A673 (cell line): Measurements from ENCODE around the gene RBBP7. TPM values are rescaled to one million over a fixed set of nuclear protein-coding genes. Genes with fewer than 3 reads are reported as not detected.
A peak's percentile ranks its signal among the peaks of the same experiment; 100 is the strongest.

Source experiments
- BruUV-seq: library from RNA; stranded (reverse); fragments of 400-500 nt; replicated peaks from 2 replicates; lab custom pipeline; 2021; lab: Mats Ljungman, UMichigan
- CTCF ChIA-PET: fragments of 300-600 bp; sonication (Branson Sonifier 250); formaldehyde crosslinking; loops from one replicate; lab custom pipeline; 2022; ENCODE audit warnings: antibody characterized with exemption; lab: Charles Lee
- POLR2A ChIA-PET: fragments of 300-600 bp; sonication (Branson Sonifier 250); formaldehyde crosslinking; loops from one replicate; lab custom pipeline; 2022; ENCODE audit warnings: antibody characterized with exemption; ENCODE audit not compliant: low non-redundant PET; lab: Charles Lee
- DNase-seq: peaks from one replicate; pipeline ENCODE4 v3.0.0-alpha.2; 2015; ENCODE audit warnings: low spot score
- H3K27ac ChIP-seq: fragments of 200-600 bp; sonication (generic); 2 replicates; pipeline ENCODE4 v1.5.1; 2016; ENCODE audit warnings: mixed run types, low read depth, mild to moderate bottlenecking, mixed read lengths, antibody characterized with exemption, low read length; ENCODE audit not compliant: poor library complexity, severe bottlenecking
- H3K27me3 ChIP-seq: fragments of 200-600 bp; sonication (generic); replicated peaks from 2 replicates; pipeline ENCODE4 v1.6.1; 2017; ENCODE audit warnings: mixed run types, low read depth, mild to moderate bottlenecking, mixed read lengths, antibody characterized with exemption, low read length; ENCODE audit not compliant: insufficient read depth, poor library complexity
- H3K36me3 ChIP-seq: fragments of 200-600 bp; sonication (generic); 2 replicates; pipeline ENCODE4 v1.6.1; 2016; ENCODE audit warnings: mixed run types, mild to moderate bottlenecking, mixed read lengths, antibody characterized with exemption, low read length; ENCODE audit not compliant: insufficient read depth, poor library complexity, severe bottlenecking
- H3K4me1 ChIP-seq: fragments of 200-600 bp; sonication (generic); 2 replicates; pipeline ENCODE4 v1.6.1; 2017; ENCODE audit warnings: mixed run types, mild to moderate bottlenecking, mixed read lengths, antibody characterized with exemption, low read length; ENCODE audit not compliant: insufficient read depth, poor library complexity, severe bottlenecking
- H3K4me3 ChIP-seq: fragments of 200-600 bp; sonication (generic); 2 replicates; pipeline ENCODE4 v1.5.1; 2016; ENCODE audit warnings: low read depth, mixed run types, mild to moderate bottlenecking, mixed read lengths, low read length; ENCODE audit not compliant: poor library complexity, severe bottlenecking
- H3K9me3 ChIP-seq: fragments of 200-600 bp; sonication (generic); 2 replicates; pipeline ENCODE4 v1.6.1; 2016; ENCODE audit warnings: mixed run types, low read depth, mild to moderate bottlenecking, mixed read lengths, antibody characterized with exemption, low read length; ENCODE audit not compliant: poor library complexity, severe bottlenecking
- CTCF ChIP-seq: fragments of 300-800, 200-600 bp; sonication (generic); conservative IDR thresholded peaks from 2 replicates; pipeline ENCODE4 v1.5.1; 2017; ENCODE audit warnings: low read depth, mild to moderate bottlenecking, antibody characterized with exemption, low read length, moderate library complexity, mixed read lengths
- EZH2 ChIP-seq: fragments of 200-600 bp; sonication (generic); IDR thresholded peaks from 2 replicates; pipeline ENCODE4 v1.6.1; 2017; ENCODE audit warnings: borderline replicate concordance, low read depth, mild to moderate bottlenecking, mixed read lengths, antibody characterized with exemption, low read length; ENCODE audit not compliant: poor library complexity, severe bottlenecking
- intact Hi-C: fragments of 100-400 bp; cut with micrococcal nuclease; formaldehyde crosslinking; loops from one replicate; pipeline ENCODE4 v1.10.0; 2022; ENCODE audit not compliant: unreplicated experiment
- total RNA-seq: library from RNA; stranded (reverse); gene quantifications from 2 replicates; pipeline ENCODE4 v1.2.3, GENCODE V29; 2021

The RBBP7 gene
- total RNA-seq, 1 experiment from 2014 or later = 125 TPM

DNA sequence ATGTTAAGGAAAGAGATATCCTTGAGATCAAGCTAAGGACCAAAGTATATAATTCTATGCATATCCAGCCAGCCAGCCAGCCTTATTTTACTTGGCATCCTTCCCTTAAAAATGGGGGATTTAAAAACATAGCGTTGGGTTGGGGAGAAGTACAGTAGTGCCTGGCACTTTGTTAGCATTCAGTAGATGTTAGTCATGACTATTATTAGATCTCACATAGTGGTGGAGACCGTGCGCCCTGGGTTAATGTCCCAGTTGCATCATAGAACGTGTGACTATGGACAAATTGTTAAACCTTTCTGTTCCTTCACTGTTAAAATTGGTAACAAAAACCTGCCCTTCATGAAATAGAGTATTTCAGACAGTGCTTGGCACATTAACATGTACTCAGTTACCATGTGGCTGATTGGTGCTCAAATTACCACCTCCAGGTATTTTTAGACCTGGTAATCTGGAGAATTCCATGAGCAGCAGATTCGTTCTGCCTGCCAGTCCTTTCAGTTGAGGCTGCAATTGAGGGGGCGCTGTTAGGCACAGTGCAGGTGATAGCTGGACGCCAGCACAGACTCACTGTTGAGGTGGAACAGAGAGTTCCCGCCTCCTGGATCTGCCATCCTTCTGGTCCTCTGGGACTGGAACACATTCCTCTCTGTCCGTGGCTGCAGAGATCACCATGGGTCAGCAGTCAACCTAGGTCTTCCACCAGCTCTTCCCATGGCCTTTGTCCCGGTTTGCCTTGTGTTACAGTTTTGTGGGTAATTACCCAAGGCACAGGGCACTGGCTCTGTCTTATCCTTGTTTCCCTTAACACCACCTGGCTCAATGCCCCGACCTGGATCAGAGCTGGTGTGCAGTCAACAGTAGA lies 31.7 kb downstream of the RBBP7 start:
- ChIA-PET CTCF (no interaction called here), POLR2A (no interaction called here)
- H3K4me1 ChIP-seq = peaks cover 15% of the 10 kb centered on the region
- H3K4me3 ChIP-seq = no peak overlapping the region
- peaks cover 15% of the 10 kb centered on the region for H3K36me3 ChIP-seq
- no peaks in the 10 kb centered on the region for H3K27me3 ChIP-seq
- intact Hi-C loops = no loop called here
- DNase-seq = no peak
- no peak overlapping the region for H3K27ac ChIP-seq
- TF ChIP-seq CTCF (no peak), EZH2 (no peak)
- BruUV-seq = no TSS peak
- no peaks in the 10 kb centered on the region for H3K9me3 ChIP-seq

- H3K9me3 ChIP-seq = no peaks in the 10 kb centered on the region
- H3K36me3 ChIP-seq = peaks cover 30% of the 10 kb centered on the region
- TF ChIP-seq CTCF = 0 out of 2 replicates have a peak, but pooled peaks have one; percentile 40
- no peak for TF ChIP-seq EZH2
- CTCF ChIA-PET = no interaction called here
- no peak overlapping the region for H3K4me3 ChIP-seq
- DNase-seq = no peak
- intact Hi-C loops = no loop called here
- peaks cover 7% of the 10 kb centered on the region for H3K4me1 ChIP-seq
- no TSS peak for BruUV-seq
- no peak overlapping the region for H3K27ac ChIP-seq
- no peaks in the 10 kb centered on the region for H3K27me3 ChIP-seq
- POLR2A ChIA-PET = no interaction called here
These were observed 33.8 kb downstream of the RBBP7 start for GRCh38 chrX:16836371-16836770.

- BruUV-seq = no TSS peak
- ChIA-PET POLR2A (no interaction called here), CTCF (interaction anchor here (0.6 kb wide), 1 partner anchor 41 kb away, joined by 3 read pairs; no protein-coding TSS in a partner anchor)
These were observed 35.4 kb downstream of the RBBP7 start for GRCh38 chrX:16834806-16835205.

More at GRCh38 chrX:16834806-16835205, 35.4 kb downstream of the RBBP7 start:
- TF ChIP-seq EZH2 = no peak
- no peak for TF ChIP-seq CTCF
- Histone ChIP-seq H3K36me3 (peaks cover 30% of the 10 kb centered on the region), H3K27me3 (no peaks in the 10 kb centered on the region), H3K27ac (no peak overlapping the region), H3K9me3 (no peaks in the 10 kb centered on the region), H3K4me3 (no peak overlapping the region), H3K4me1 (peaks cover 5% of the 10 kb centered on the region)
- no peak for DNase-seq
- intact Hi-C loops = no loop called here
